ELF-1 (cell line): Measurements from ENCODE around the gene HAUS7.

Experiments used
- DNase-seq: peaks from one replicate; pipeline ENCODE4 v3.0.0-alpha.2; 2016; ENCODE audit warnings: low read depth, low spot score

HAUS7 gene

GRCh38 chrX:153499341-153499740, 29.0 kb upstream of the HAUS7 start:
- peak; percentile 33 for DNase-seq

DNA sequence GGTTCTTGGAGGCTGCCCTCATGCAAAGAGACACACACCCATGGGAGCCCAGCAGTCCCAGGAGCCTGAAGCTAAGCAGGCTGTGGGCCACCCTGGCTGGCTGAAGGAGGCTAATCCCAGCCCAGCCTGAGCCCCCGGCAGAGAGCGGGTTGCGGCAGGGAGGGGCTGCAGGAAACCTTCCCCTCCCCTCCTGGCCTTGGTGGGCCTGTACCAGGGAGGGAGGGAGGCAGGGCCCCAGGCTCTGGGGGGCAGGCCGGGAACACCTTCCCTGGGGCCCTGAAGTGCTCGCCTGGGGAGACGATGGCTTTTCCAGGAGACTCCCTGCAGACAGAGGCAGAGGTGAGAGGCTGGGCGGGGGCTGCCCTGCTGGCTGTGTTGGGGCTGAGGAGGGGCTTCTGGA, 28.1 kb upstream of the HAUS7 start:
- DNase-seq = no peak

- no peak for DNase-seq
These were observed 26.2 kb upstream of the HAUS7 start for GRCh38 chrX:153496590-153496959.

DNA sequence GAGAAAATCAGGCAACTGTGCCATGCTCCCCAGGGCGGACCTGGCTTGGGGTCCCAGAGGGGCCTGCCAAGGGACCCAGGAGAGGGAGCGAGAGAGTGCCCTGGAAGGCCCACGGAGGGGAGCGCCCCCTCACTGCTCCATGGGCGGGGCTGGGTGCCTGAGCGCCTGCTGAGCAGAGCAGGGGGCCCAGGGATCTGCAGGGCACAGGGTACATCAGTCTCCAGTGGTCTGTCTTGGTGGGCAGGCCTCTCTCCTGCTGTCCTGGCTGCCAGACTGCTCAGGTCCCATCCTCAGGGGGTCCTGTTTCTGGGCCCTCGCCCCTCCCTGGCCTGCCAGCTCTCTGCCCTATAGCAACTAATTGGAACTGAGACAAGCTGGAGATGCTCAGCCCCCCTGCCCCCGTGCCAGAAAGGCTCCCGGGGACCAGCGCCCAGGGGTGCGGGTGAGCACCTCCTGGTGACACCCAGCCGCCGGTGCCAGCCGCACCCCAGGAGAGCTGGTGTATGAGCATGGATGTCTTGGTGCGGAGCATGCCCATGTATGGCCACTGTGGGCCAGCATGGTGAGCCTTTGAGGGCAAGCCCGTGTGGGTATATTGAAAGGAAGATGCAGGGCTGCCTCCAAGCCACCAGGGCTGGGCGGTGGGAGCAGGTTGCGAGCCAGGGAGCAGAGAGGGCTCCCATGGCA, 25.7 kb upstream of the HAUS7 start:
- DNase-seq = no peak

DNA sequence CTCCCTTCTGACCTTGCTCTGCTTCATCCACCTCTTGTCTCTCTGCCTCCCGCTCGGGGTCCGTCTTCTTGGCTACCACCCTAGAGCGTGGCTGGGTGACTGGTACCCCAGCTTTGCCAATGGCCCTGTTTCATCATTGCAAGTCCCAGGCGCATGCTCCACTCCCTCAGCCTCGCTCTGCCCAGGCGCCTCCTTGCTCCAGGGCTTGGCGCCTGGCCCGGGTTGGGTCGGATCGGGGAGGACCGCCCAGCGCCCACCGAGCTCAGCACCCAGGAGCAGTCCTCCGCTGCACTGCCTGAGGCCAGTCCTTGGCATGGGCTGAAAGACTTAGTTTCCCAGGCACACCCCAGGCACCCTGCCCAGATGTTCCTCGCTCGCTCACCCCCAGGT, 25.0 kb upstream of the HAUS7 start:
- DNase-seq = no peak

DNA sequence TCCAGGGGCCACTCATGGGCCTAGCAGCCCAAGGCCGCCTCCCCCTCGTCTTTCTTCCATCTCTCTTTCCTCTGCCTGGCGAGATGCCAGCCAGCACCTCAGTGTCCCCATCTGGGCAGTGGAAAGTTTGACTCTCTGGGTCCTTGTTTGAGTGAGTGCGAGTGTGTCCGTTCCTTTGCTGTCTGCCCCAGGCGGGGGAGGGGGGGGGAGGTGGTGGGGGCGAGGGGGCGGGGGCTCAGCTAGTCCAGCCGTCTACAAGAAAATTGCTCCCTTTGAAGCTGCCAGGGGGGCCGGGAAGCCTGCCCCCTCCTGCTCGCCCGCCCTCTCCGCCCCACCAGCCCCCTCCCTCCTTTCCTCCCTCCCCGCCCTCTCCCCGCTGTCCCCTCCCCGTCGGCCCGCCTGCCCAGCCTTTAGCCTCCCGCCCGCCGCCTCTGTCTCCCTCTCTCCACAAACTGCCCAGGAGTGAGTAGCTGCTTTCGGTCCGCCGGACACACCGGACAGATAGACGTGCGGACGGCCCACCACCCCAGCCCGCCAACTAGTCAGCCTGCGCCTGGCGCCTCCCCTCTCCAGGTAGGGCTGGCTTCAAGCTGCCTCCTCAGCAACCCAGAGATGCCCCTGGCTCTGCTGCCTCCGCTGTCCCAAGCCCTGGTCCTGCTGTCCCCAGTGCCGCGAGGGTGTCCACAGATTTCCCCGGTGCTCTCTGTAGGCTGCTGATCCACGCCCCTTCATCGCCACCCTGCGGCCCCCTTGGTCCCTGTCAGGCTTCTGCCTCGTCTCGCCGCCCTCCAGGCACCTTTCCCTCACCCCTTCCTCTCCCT, 24.4 kb upstream of the HAUS7 start, which contains the start of gene BGN:
BGN (plus strand) TSS at position 440 of the 821 bp plus-strand sequence. CDS start 9,652 bp downstream, outside the sequence.
- DNase-seq = peak; percentile 89

GRCh38 chrX:153494061-153494460, 23.7 kb upstream of the HAUS7 start:
- DNase-seq = no peak

GRCh38 chrX:153493085-153493484, 22.7 kb upstream of the HAUS7 start:
- no peak for DNase-seq

DNA sequence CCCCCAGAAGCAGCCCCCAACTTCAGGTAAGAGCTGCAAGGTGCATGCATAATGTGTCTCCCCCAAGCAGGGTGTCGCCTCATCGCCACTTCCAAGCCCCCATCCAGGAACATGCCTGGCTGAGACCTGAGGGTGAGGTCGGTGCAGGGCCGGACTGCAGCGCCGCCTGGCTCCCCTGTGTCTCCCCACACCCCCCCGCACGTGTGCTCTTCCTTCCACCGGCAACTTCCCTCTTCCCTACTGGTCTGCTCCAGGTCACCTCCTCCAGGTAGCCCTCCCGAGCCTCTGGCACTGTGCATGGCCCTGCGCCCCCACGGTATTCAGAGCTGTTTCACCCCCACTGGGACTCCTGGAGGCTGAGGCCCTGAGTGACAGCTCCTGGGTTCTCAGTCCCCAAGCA, 22.2 kb upstream of the HAUS7 start:
- no peak for DNase-seq

DNA sequence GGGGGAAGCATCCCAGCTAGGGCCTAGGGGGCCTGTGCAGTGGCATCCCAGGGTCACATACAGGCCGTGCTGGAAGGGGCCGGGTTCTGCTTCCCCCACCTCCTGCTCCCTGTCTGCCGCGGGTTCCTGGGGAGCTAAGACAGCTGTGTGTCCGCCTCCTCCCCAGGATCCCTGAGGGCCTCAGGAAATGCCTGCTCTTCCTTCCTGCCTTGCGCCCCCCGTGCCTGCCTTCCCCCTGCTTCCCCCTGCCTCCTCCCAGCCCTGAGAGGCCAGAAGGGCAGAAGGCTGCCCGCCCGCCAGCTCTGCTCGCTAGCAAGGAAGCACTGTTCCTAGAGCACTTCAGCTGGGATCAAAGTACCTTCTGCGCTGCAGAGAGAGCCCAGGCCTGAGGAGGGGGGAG, 21.5 kb upstream of the HAUS7 start:
- no peak for DNase-seq

DNA sequence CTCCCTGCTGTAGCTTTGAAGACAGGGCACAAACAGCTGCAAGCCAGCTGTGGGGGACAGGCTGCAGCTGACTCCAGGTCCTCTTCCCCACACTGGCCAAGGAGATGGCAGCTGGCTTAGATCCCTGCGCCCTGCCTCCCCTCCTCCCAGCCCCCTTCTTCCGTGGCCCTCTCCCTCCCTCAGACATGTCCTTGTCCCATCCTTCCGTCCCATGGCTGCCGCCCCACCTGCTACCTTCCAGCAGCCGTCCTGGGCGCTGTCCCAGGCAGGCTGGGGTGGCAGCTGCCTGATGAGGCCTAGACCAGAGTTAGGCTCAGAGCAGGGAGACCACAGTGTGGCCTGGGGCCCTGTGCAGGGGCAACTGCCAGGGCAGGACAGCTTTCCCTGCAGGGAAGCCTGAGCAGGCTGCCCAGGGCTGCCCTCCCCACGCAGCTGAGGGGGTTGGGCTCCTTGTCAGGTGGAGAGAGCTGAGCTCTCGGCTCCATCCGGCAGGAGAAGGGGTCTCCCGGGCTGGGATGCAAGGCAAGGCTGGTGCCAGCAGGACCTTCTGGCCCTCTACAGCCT, 21.1 kb upstream of the HAUS7 start:
- DNase-seq = no peak

DNA sequence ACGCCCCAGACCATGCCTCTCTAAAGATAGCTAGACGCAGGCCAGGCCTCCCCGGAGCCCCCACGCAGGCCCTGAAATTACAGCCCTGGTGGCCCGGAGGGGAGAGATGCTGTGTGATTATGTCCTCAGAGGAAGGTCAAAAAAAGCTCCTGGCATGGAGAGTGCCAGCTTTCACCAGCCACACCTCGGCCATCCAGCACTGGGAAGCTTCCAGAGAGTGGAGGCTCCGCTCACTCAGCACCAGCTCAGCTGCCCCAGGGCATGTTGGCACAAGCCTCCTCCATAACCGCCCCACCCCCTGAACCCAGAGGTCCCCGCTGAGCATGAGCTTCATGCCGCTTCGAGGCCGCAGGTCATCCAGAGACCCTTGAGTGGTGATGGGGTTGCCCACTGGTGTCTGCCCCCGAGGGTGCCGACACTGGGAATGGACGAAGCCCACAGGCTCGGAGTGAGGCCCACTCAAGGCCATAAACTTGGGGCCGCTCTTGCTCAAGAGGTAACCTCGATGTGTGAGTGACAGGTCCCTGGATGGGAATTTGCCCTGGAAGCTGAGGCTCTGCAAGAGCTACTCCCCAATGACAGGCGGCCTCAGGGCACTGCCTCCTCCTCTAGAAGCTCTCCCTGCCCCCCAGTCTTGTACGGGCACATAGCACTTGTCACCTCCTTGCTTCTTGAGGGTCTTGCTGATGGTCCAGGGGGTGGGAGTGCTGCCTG, 20.0 kb upstream of the HAUS7 start:
- no peak for DNase-seq

- DNase-seq = peak; percentile 52
These were observed 18.0 kb upstream of the HAUS7 start for GRCh38 chrX:153488231-153488914.

DNA sequence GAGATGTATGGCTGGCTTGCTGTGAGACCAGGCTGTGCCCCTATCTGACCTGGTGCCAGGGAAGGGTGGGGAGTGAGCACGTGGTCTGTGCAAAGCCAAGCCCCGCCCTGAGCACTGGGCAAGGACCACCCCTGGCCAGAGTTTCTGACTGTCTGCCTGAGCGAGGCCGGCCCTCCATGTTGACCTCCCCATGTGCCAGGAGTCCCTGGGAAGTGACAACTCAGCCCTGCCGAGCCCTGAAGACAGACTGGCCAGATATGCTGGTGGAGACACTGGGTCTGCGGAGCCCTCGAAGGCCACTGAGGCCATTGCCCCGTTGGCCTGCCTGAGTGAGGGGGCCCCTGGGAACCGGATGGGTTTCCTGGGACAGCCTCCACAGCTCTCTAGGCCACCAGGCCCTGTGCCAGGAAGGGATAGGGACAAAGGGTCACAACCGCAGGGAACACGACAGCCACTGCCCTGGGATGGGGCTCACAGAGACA, 17.3 kb upstream of the HAUS7 start:
- DNase-seq = no peak

GRCh38 chrX:153486171-153486570, 15.8 kb upstream of the HAUS7 start:
- DNase-seq = no peak

DNA sequence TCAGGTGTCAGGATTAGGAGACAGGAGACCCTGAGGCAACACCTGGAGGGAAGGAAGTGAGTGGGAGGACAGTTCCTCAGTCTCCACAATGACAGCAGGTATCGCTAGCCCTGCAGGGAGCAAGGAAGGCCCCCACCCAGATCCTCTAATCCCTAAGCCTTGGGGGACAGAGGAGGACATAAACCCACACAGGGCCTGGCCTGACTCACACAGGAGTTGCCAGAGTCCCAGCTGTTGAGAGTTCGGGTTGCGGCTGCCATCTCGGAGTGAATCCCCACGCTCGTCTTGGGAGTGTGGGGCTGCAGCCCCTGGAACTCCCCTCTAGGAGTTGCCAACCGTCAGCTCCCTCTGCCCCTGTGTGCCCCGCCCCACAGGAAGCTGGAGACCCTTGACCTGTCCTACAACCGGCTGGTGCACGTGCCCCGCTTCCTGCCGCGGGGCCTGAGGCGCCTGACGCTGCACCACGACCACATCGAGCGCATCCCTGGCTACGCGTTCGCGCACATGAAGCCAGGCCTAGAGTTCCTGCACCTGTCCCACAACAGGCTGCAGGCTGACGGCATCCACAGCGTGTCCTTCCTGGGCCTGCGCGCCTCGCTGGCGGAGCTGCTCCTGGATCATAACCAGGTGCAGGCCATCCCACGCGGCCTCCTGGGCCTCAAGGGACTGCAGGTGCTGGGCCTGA, 15.2 kb upstream of the HAUS7 start:
- no peak for DNase-seq

- no peak for DNase-seq
These were observed 12.1 kb upstream of the HAUS7 start for GRCh38 chrX:153482376-153483015.

DNA sequence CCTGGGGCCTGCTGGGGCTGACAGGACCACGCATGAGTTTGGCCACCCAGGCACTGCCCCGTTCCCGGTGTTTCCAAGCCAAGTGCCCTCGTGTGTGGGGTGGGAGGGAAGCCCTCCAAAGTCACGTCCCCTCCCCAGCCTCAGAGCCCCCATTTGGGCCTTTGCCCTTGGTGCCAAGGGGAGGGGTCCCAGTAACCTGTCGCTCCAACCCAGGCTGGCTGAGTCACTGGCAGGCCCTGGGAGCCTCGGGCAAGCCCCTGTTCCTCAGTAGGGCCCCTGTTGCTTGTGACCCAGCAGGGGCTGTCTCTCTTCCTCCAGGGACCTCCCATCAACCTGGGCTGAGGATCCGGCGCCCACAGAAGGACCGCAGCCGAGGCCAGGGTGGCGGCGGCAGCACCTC, 10.7 kb upstream of the HAUS7 start:
- no peak for DNase-seq

GRCh38 chrX:153478746-153479145, 8.4 kb upstream of the HAUS7 start:
- DNase-seq = no peak

DNA sequence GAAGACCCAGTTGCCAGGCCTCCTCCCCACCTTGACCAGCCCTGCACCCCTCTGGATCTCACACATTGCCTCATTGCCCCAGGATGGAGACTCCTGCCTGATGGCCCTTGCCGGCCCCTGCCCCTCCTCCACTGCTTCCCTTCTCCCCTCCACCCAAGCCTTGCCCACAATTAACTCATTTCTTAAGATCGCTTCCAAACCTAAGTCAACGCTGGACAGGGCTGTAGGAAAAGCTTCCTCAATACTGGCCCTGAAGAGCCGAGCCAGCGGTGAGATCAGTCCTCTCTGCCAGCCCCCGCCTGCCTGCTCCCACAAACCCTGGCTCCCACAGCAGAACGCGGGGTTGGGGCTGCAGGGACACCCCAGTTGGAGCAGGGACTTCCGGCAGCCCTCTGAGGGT, 7.5 kb upstream of the HAUS7 start:
- DNase-seq = no peak
